Fibroblast of villous mesenchyme (primary cell): ENCODE data around the gene PRDM12. TPM values are rescaled to one million over a fixed set of nuclear protein-coding genes. Genes with fewer than 3 reads are reported as not detected.

Experiments used
- DNase-seq: peaks from one replicate; pipeline ENCODE4 v3.0.0-alpha.2; 2010; ENCODE audit warnings: low read depth
- H3K4me3 ChIP-seq: 2 replicates; pipeline ENCODE4 v1.5.1; 2011; ENCODE audit warnings: low read depth, mild to moderate bottlenecking, low read length
- total RNA-seq: library from RNA; depleted of rRNA; stranded (reverse); fragments of >200 nt; gene quantifications from 2 replicates; pipeline ENCODE4 v1.2.3, GENCODE V29; 2012
- TF ChIP-seq, protein P1 (sequence below): IDR thresholded peaks from 2 replicates; pipeline ENCODE4 v1.5.1; 2012; ENCODE audit warnings: low read depth, mild to moderate bottlenecking, low read length; ENCODE audit not compliant: insufficient read depth

PRDM12 gene
- total RNA-seq, 1 donor: not detected

GRCh38 chr9:130636648-130637020 lies 27.8 kb upstream of the PRDM12 start:
- TF ChIP-seq, protein P1, sequence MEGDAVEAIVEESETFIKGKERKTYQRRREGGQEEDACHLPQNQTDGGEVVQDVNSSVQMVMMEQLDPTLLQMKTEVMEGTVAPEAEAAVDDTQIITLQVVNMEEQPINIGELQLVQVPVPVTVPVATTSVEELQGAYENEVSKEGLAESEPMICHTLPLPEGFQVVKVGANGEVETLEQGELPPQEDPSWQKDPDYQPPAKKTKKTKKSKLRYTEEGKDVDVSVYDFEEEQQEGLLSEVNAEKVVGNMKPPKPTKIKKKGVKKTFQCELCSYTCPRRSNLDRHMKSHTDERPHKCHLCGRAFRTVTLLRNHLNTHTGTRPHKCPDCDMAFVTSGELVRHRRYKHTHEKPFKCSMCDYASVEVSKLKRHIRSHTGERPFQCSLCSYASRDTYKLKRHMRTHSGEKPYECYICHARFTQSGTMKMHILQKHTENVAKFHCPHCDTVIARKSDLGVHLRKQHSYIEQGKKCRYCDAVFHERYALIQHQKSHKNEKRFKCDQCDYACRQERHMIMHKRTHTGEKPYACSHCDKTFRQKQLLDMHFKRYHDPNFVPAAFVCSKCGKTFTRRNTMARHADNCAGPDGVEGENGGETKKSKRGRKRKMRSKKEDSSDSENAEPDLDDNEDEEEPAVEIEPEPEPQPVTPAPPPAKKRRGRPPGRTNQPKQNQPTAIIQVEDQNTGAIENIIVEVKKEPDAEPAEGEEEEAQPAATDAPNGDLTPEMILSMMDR: no peak
- DNase-seq: no peak
- no peak overlapping the region for H3K4me3 ChIP-seq

DNA sequence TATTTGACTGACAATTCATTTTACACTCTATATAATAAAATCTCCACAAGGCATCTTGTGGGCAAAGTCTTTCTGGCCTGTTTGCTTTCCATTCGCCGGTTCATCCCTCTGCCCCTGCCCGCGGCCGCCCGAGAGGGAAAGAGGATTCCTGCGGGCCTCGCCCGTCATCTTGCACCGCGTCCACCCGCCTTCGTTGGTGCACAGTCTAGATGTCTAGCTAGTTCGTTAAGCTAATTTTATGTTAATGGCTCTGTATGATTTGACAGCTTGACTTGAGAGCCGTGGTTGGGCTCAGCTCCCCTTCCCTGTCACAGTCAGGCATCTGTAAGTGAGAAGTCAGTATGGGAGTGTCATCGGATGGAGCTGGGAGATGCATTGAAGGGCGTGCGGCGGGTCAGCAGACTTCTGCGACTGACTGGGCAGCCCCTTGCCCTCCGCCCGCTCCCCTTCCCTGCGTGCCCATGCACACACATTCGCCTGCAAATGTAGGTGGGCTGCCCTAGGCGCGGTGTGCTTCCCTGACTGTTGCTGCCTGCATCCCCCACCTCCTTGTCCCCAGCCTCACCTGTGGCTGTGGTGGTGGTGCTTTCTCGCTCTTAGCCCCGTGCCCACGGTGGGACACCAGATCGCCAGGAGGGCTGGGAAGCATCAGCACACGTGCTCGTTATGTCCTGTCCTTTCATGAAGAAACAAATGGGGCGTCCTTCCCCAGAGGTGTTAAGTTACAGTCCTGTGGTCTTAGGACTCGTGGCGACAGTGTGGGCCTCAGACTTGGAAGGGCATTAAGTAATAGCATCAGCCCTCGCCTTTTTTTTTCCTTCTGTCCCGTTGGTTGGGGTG lies 25.9 kb upstream of the PRDM12 start:
- TF ChIP-seq, protein P1: no peak
- H3K4me3 ChIP-seq: no peak overlapping the region
- no peak for DNase-seq

DNA sequence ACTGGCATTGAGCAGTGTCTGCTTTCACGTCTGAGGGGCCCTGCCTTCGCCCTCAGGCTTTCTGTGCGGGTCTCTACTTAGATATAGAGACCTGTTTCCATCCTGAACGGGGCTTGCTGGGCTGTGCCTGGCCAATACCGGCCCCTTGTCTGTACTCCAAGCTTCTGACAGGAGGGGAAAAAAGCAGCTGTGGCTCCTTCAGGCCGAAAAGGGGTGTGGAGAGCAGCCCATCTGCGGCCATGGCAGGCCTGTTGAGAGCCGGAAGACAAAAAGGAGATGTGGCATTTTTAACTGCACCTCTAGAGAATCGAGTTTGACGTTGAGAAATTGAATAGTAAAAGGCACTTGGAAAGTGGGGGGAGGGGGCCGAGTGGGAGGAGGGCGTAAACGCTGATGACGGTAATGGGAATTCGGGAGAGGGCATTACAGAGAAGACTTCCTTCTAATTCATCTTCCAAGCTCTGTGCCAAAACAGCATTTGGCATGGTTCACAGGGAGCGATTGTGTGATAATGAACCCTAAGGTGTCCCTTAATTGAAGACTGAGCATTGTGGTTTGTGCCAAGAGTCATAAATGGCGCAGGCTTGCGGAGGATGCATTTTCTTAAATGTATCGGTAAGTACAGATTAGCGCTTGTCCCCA lies 25.1 kb upstream of the PRDM12 start:
- H3K4me3 ChIP-seq: no peak overlapping the region
- no peak for DNase-seq
- TF ChIP-seq, protein P1: no peak

DNA sequence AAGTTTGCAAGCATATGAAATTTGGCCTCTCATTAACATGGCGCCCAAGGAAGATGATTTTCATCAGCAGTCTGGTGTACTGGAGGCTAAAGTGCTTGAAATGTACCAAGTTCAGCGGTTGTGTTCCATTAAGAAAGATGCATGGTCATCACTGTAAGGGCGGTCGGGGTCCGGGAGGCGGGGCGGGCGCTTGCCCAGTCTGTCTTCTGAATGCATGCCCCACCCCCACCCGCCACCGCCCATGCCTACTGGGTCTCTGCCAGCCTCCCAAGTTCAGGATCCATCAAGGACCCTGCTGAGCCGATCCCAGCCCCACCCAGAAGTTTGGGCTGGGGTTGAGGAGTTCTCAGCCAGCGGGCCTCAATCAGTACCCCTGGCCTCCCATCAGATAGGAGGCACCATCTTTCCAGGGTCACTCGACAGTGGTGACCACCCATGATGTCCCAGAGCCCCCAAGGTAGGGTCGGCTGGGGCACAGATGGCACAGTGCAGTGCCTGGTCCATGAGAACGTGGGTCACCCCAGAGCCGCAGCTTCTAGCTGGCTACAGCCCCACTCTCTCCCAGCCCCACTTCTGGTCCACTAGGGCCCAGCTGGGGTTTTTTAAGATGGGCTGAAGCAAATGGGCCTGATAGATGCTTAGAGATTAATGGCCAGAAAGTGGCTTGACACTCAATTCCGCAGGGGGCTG lies 24.4 kb upstream of the PRDM12 start:
- no peak overlapping the region for H3K4me3 ChIP-seq
- TF ChIP-seq, protein P1: no peak
- DNase-seq: no peak

DNA sequence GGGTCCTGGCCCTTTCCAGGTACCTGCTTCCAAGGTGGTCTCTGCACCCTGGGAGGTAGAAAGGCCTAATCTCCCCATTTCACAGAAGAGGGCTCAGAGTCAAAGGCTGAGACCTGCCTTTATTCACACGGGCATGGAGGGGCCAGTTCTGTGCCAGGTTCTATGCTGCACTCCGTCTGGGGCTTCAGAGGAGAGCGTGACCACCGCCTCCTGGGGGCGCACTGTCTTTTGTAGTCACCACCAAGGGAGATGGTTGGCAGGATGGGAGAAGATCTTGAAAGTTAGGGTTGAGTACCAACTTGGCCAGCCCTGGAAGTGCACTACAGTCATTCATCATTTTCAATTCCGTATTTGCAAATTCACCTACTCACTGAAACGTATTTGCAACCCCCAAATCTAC lies 23.7 kb upstream of the PRDM12 start:
- H3K4me3 ChIP-seq: no peak overlapping the region
- no peak for DNase-seq
- TF ChIP-seq, protein P1: peak; percentile 9

- TF ChIP-seq, protein P1: no peak
- H3K4me3 ChIP-seq: no peak overlapping the region
- no peak for DNase-seq
Observed at GRCh38 chr9:130642926-130643325, 21.5 kb upstream of the PRDM12 start.
